Activated CD4-positive, alpha-beta T cell treated with anti-CD3 and anti-CD28 coated beads for 36 hours (primary cell): ENCODE data around the gene MCF2L. TPM values are rescaled to one million over a fixed set of nuclear protein-coding genes. Genes with fewer than 3 reads are reported as not detected.

ENCODE experiments used
- ATAC-seq: fragments of 200-7000 bp; cut with Tn5 transposase; one replicate; pipeline ENCODE4 v1.10.0; 2021; ENCODE audit warnings: mild to moderate bottlenecking, moderate library complexity
- CTCF ChIA-PET: fragments of 350-600 bp; sonication (Branson Sonifier 250); formaldehyde crosslinking; loops from one replicate; lab custom pipeline; 2021; ENCODE audit warnings: antibody characterized with exemption; lab: Charles Lee
- POLR2A ChIA-PET: fragments of 350-600 bp; sonication (Branson Sonifier 250); formaldehyde crosslinking; loops from one replicate; lab custom pipeline; 2021; ENCODE audit warnings: antibody characterized with exemption, inconsistent platforms; lab: Charles Lee
- DNase-seq: peaks from one replicate; pipeline ENCODE4 v3.0.0-alpha.2; 2020
- H3K27ac Mint-ChIP-seq: one replicate; pipeline ENCODE4 v1.8.0; 2021; ENCODE audit warnings: mixed read lengths
- H3K27me3 Mint-ChIP-seq: one replicate; pipeline ENCODE4 v1.8.0; 2021; ENCODE audit warnings: mixed read lengths
- H3K36me3 Mint-ChIP-seq: one replicate; pipeline ENCODE4 v1.8.0; 2021; ENCODE audit warnings: low read depth, mixed read lengths
- H3K4me1 Mint-ChIP-seq: one replicate; pipeline ENCODE4 v1.8.0; 2021; ENCODE audit warnings: mixed read lengths
- H3K4me3 Mint-ChIP-seq: one replicate; pipeline ENCODE4 v1.8.0; 2021; ENCODE audit warnings: mild to moderate bottlenecking, moderate library complexity, mixed read lengths
- H3K9me3 Mint-ChIP-seq: one replicate; pipeline ENCODE4 v1.8.0; 2021; ENCODE audit warnings: low read depth, mixed read lengths
- intact Hi-C, 2 experiments: fragments of 100-400 bp; cut with DNase I in 1 of 2; cut with micrococcal nuclease in 1 of 2; formaldehyde crosslinking; loops; one replicate each; pipeline versions ENCODE4 v1.14.2 to v1.15.1; 2022 to 2024; cut with DNase I, micrococcal nuclease
- total RNA-seq, 2 experiments: library from RNA; stranded (reverse); gene quantifications; one replicate each; pipeline ENCODE4 v1.2.3, GENCODE V29; 2021

The MCF2L gene
- total RNA-seq, 2 experiments from 2014 or later = 8.4 to 8.7 TPM

GRCh38 chr13:113086991-113087922, 118.2 kb downstream of the MCF2L start:
- intact Hi-C loops = no loop called here
- Mint-ChIP-seq H3K9me3 (no peaks in the 10 kb centered on the region), H3K27ac (no peak overlapping the region), H3K4me3 (no peak overlapping the region), H3K36me3 (no peaks in the 10 kb centered on the region), H3K27me3 (no peaks in the 10 kb centered on the region), H3K4me1 (no peaks in the 10 kb centered on the region)
- ChIA-PET POLR2A (interaction anchor here (0.6 kb wide), 1 partner anchor 60 kb away, joined by 4 read pairs; no protein-coding TSS in a partner anchor), CTCF (no interaction called here)
- ATAC-seq = no peak
- no peak for DNase-seq

DNA sequence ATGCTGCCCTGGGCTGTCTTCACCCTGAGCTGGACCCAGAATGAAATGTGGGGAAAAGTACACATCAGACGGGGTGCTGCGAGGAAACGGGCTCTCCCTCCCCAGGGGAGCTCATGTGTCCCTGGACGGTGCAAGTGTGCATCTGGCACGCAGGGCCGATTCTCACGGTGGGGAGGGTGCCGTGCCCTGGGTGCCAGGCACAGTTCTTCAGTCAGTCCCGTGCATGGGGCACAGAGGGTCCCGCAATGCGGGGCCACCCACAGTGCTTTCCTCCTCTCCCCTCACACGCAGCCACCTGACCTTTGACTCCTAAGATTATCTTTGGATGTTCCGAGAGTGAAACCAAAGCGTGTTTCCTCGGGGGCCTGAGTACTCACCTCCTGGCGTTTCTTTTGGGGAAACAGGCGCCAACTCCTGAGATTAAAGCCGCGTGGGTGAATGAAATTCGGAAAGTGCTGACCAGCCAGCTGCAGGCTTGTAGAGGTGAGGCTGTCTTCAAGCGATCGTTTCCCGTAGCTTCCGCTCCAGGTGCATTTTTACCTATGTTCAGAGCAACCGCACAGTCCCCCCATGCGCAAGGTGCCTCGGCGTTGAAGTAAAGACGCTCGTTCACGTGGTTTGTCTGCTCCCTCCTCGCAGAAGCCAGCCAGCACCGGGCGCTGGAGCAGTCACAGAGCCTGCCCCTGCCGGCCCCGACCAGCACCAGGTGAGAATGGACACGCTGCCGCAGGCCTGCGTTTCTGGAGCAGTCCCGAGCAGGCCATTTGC, 119.1 kb downstream of the MCF2L start:
- Mint-ChIP-seq H3K27ac (no peak overlapping the region), H3K4me3 (no peak overlapping the region), H3K27me3 (no peaks in the 10 kb centered on the region), H3K36me3 (no peaks in the 10 kb centered on the region), H3K4me1 (no peaks in the 10 kb centered on the region), H3K9me3 (no peaks in the 10 kb centered on the region)
- ATAC-seq (no peak), DNase-seq (no peak)
- intact Hi-C loops = no loop called here
- POLR2A ChIA-PET = no interaction called here
- CTCF ChIA-PET = no interaction called here

GRCh38 chr13:113088691-113089020, 119.6 kb downstream of the MCF2L start:
- no peaks in the 10 kb centered on the region for H3K4me1 Mint-ChIP-seq
- H3K4me3 Mint-ChIP-seq = no peak overlapping the region
- no peak overlapping the region for H3K27ac Mint-ChIP-seq
- intact Hi-C loops = no loop called here
- no peaks in the 10 kb centered on the region for H3K9me3 Mint-ChIP-seq
- DNase-seq (no peak), ATAC-seq (no peak)
- ChIA-PET POLR2A (no interaction called here), CTCF (no interaction called here)
- H3K36me3 Mint-ChIP-seq = no peaks in the 10 kb centered on the region
- H3K27me3 Mint-ChIP-seq = no peaks in the 10 kb centered on the region

- intact Hi-C loops = no loop called here
- no peak overlapping the region for H3K27ac Mint-ChIP-seq
These were observed 120.8 kb downstream of the MCF2L start for GRCh38 chr13:113089693-113090414.

DNA sequence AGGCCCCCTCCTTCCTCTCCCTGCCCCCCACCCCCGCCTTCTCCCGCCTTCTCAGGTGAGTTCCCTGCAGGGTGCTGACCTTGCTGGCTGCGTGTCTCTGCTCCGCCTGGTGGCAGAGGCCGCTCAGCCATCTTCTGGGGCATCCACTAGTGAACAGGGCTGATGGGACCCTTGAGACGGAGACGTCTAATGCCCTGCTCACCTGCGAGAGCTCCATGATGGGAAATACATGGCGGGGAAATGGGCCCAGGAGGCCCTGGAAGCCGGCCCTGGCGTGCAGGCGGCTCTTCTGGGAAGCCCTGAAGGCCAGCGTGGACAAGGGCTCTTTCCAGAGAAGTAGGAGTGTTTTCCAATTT, 121.4 kb downstream of the MCF2L start:
- H3K9me3 Mint-ChIP-seq = no peaks in the 10 kb centered on the region
- H3K36me3 Mint-ChIP-seq = no peaks in the 10 kb centered on the region

More at GRCh38 chr13:113089693-113090414, 120.8 kb downstream of the MCF2L start:
- ChIA-PET POLR2A (interaction anchor here (0.6 kb wide), 1 partner anchor 14 kb away, joined by 3 read pairs; no protein-coding TSS in a partner anchor), CTCF (interaction anchor here (0.6 kb wide), 2 partner anchors 926 to 982 kb away, joined by 3 read pairs; no protein-coding TSS in a partner anchor)
- H3K4me3 Mint-ChIP-seq = no peak overlapping the region
- no peaks in the 10 kb centered on the region for H3K27me3 Mint-ChIP-seq
- DNase-seq (no peak), ATAC-seq (no peak)
- no peaks in the 10 kb centered on the region for H3K9me3 Mint-ChIP-seq
- no peaks in the 10 kb centered on the region for H3K4me1 Mint-ChIP-seq
- H3K36me3 Mint-ChIP-seq = no peaks in the 10 kb centered on the region

GRCh38 chr13:113090806-113091205, 121.8 kb downstream of the MCF2L start:
- H3K4me1 Mint-ChIP-seq = no peaks in the 10 kb centered on the region

More for the DNA sequence above, 121.4 kb downstream of the MCF2L start:
- Mint-ChIP-seq H3K27ac (no peak overlapping the region), H3K4me3 (no peak overlapping the region), H3K27me3 (no peaks in the 10 kb centered on the region), H3K4me1 (no peaks in the 10 kb centered on the region)
- ATAC-seq = no peak
- ChIA-PET POLR2A (no interaction called here), CTCF (no interaction called here)
- intact Hi-C loops = no loop called here
- DNase-seq = no peak

DNA sequence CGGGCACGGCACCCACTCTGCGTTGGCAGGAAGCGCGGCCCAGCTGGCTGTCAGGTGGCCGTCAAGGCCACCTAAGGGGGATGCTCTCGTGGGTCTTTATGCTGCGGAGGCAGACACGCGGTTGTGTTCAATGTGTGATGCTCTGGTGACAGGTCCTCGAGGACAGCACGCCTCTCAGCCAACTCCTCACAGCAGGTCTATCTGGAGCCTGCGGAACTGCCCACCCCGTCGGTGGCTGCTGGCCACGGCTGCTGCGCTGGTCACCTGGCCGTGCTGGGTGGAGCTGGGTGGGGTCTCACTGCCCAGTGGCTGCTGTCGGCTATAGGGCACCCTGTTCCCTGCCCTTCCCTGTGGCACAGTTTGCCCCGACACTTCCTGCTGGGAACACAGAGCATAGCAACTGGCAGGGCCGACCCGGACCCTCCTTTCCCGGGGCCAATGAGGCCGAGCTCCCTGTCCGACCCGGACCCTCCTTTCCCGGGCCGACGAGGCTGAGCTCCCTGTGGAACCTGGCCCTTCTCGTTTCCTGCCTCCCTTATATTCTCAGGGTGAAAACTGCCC, 122.3 kb downstream of the MCF2L start:
- ChIA-PET POLR2A (no interaction called here), CTCF (interaction anchor here (0.7 kb wide), 1 partner anchor 14 kb away, joined by 3 read pairs; no protein-coding TSS in a partner anchor)
- Mint-ChIP-seq H3K4me1 (no peaks in the 10 kb centered on the region), H3K27ac (no peak overlapping the region), H3K4me3 (no peak overlapping the region), H3K27me3 (no peaks in the 10 kb centered on the region), H3K36me3 (no peaks in the 10 kb centered on the region), H3K9me3 (no peaks in the 10 kb centered on the region)
- intact Hi-C loops = no loop called here
- DNase-seq (no peak), ATAC-seq (no peak)

More at GRCh38 chr13:113090806-113091205, 121.8 kb downstream of the MCF2L start:
- intact Hi-C loops = no loop called here
- ChIA-PET CTCF (no interaction called here), POLR2A (no interaction called here)
- no peaks in the 10 kb centered on the region for H3K9me3 Mint-ChIP-seq
- no peak overlapping the region for H3K27ac Mint-ChIP-seq
- no peak overlapping the region for H3K4me3 Mint-ChIP-seq
- no peak for ATAC-seq
- DNase-seq = no peak
- H3K36me3 Mint-ChIP-seq = no peaks in the 10 kb centered on the region
- no peaks in the 10 kb centered on the region for H3K27me3 Mint-ChIP-seq

DNA sequence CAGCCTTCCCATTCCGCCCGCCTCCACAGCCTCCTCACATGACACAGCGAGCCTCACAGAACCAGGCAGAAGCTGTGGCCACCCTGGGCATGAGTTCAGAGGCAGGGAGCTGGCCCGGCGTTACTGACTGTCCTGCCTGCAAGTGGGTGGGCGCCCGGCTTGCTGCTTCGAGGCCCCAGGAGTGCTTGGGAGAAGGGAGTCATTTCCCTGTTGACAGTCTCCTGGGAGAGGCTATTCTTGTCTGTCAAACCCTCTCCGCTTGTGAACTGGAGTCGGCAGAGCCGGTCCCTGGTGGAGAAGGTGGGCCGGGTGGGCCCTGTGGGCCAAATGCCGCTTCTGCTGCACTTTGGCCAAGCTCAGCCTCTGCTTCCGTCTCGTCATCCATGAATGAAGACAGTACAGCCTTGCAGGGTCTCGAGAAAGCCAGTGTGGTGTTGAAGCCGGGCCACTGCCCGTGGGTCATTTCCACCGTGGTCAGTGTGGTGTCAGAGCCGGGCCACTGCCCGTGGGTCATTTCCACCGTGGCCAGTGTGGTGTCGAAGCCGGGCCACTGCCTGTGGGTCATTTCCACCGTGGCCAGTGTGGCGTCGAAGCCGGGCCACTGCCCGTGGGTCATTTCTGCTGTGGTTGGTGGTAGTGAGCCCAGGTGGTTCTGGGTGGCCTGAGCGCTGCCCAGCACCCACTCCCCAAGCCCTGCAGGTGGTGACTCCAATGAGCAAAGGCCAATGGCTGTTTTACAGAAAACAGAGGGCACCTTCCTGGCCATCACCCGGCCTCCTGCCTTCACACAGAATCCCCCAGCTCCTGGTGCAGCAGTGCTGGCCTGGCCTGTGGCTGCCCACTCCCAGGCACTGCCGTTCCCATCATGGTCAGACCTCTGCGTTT, 123.1 kb downstream of the MCF2L start:
- intact Hi-C loops = no loop called here
- DNase-seq (no peak), ATAC-seq (no peak)
- ChIA-PET POLR2A (no interaction called here), CTCF (interaction anchor here (0.7 kb wide), 1 partner anchor 13 kb away, joined by 3 read pairs; no protein-coding TSS in a partner anchor)
- no peaks in the 10 kb centered on the region for H3K9me3 Mint-ChIP-seq
- H3K4me1 Mint-ChIP-seq = no peaks in the 10 kb centered on the region
- no peaks in the 10 kb centered on the region for H3K36me3 Mint-ChIP-seq
- H3K27me3 Mint-ChIP-seq = no peaks in the 10 kb centered on the region
- no peak overlapping the region for H3K4me3 Mint-ChIP-seq
- H3K27ac Mint-ChIP-seq = no peak overlapping the region

DNA sequence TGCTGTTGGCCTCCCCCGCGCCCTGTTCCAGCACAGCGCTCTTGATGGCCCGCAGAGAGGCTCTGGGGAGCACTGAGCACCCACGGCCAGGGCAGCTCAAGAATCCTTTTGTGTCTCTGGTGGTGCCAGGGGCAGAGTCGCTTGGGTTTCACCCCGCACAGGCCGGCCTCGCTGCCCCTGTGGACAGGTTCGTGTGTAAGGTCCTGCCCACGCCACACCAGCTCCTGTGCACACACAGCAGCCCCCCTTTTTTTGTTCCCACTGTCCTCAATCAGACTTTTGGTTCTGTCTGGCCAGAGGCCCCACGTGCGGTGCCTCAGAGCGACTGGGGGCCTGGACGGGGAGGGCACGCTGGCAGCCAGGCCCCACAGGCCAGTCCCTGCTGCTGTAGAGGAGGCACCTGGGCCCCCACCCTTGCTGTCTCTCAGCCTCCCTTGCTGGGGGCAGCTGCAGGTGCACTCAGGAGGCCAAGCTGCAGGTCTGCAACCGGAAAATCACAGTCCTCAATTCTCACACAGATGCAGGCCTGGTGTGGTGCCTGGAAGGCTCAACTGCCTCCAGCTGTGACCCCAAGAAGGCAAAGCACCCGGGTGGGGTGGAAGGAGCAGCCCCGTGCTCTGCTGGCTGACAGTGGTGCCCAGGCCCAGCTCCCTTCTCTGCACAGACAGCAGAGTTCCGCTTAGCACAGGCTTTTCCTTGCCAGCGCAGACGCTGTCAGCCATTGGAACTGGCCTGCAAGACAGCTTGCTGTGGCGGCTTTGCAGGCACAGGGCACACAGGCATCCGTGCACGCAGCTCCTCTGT, 124.0 kb downstream of the MCF2L start:
- H3K4me1 Mint-ChIP-seq = no peaks in the 10 kb centered on the region
- intact Hi-C loops = no loop called here
- DNase-seq = no peak
- H3K36me3 Mint-ChIP-seq = no peaks in the 10 kb centered on the region
- no peaks in the 10 kb centered on the region for H3K27me3 Mint-ChIP-seq
- H3K4me3 Mint-ChIP-seq = no peak overlapping the region
- no peak overlapping the region for H3K27ac Mint-ChIP-seq
- ChIA-PET POLR2A (no interaction called here), CTCF (no interaction called here)
- ATAC-seq = no peak
- no peaks in the 10 kb centered on the region for H3K9me3 Mint-ChIP-seq
